ENCODE data around the gene TBC1D5. TPM values are rescaled to one million over a fixed set of nuclear protein-coding genes. Genes with fewer than 3 reads are reported as not detected.

Gene TBC1D5
- total and polyA plus RNA-seq, 2 of the 8 experiments (the other 6 are each of a cell fraction or from before 2014, with no cell fraction given): 11.0 to 22.9 TPM

- H3K36me3 ChIP-seq (ENCODE audit: control insufficient read depth in 2 of 4, insufficient read depth in 4 of 4, low read length in 3 of 4): no peaks in the 10 kb centered on the region
- H3K56ac ChIP-seq (replicated peaks; ENCODE audit: insufficient read length, low read depth, low read length): no peak overlapping the region
- DNase-seq (ENCODE audit: low read depth in 1 of 2, low spot score in 2 of 2): no peak
- no peak overlapping the region for H3K4me2 ChIP-seq (ENCODE audit: insufficient read depth in 1 of 2, low read depth in 2 of 2, low read length in 2 of 2)
- H2AK5ac ChIP-seq (ENCODE audit: low read depth, low read length): no peak overlapping the region
- H2BK20ac ChIP-seq (ENCODE audit: low read length): no peak overlapping the region
- H3K4me1 ChIP-seq (replicated peaks in 1 of 4; ENCODE audit: control insufficient read depth in 3 of 4, insufficient read depth in 4 of 4, low read length in 3 of 4): no peaks in the 10 kb centered on the region
- no peak overlapping the region for H3K14ac ChIP-seq (ENCODE audit: insufficient read length)
- no peaks in the 10 kb centered on the region for H3K23me2 ChIP-seq (ENCODE audit: low read depth, low read length)
- H2BK15ac ChIP-seq (ENCODE audit: low read length): no peak overlapping the region
- FAIRE-seq: no peak
- no peak overlapping the region for H4K8ac ChIP-seq (ENCODE audit: extremely low read depth, insufficient read depth, low read length)
- H2BK12ac ChIP-seq (ENCODE audit: low read depth, low read length): no peak overlapping the region
- no peaks in the 10 kb centered on the region for H3K79me1 ChIP-seq (ENCODE audit: low read depth, low read length)
- H3K9ac ChIP-seq (replicated peaks in 1 of 4; ENCODE audit: extremely low read depth in 1 of 4, low read depth in 3 of 4, low read length in 3 of 4): no peak overlapping the region
- 86% methylated on average over 2 of the region's 2 CpGs; no CpG with 5 or more reads in 1 of the 2 experiments for WGBS, 2 experiments (ENCODE audit: extremely low coverage in 1 of 2, insufficient coverage in 1 of 2, insufficient read length in 1 of 2, insufficient replicate concordance in 2 of 2, low coverage in 1 of 2, low lambda C conversion rate in 2 of 2, missing lambda C conversion rate in 1 of 2)
- H3K4me3 ChIP-seq (ENCODE audit: extremely low read depth in 1 of 4, insufficient read depth in 2 of 4, low read depth in 3 of 4, low read length in 4 of 4): no peak overlapping the region
- no peak overlapping the region for H4K91ac ChIP-seq (replicated peaks; ENCODE audit: insufficient read length, low read length)
- H4K20me1 ChIP-seq (replicated peaks in 1 of 2; ENCODE audit: control insufficient read depth in 1 of 2, insufficient read depth in 2 of 2, low read length in 2 of 2): no peaks in the 10 kb centered on the region
- H3K18ac ChIP-seq (ENCODE audit: extremely low read depth, low read length): no peak overlapping the region
- H2AFZ ChIP-seq (ENCODE audit: low read length): no peak overlapping the region
- POLR2A ChIA-PET (ENCODE audit: partially characterized antibody): no interaction called here
- H3K23ac ChIP-seq (ENCODE audit: insufficient read length): no peak overlapping the region
- CTCF ChIA-PET (ENCODE audit: partially characterized antibody): no interaction called here
- no peak overlapping the region for H2BK5ac ChIP-seq (ENCODE audit: low read depth, low read length)
- no peaks in the 10 kb centered on the region for H3K27me3 ChIP-seq (replicated peaks in 1 of 4; ENCODE audit: control insufficient read depth in 3 of 4, extremely low read depth in 1 of 4, insufficient read depth in 3 of 4, low read length in 3 of 4)
- no peak overlapping the region for H3K27ac ChIP-seq (ENCODE audit: low read depth, low read length)
- H3K4ac ChIP-seq (replicated peaks; ENCODE audit: insufficient read length, low read depth, low read length): no peak overlapping the region
- no peak overlapping the region for H4K5ac ChIP-seq (ENCODE audit: insufficient read length, low read depth, low read length)
- H3K9me3 ChIP-seq (ENCODE audit: insufficient read depth in 2 of 2, low read depth in 1 of 2, low read length in 1 of 2): no peaks in the 10 kb centered on the region; a peak in 1 of 4 replicates
- H2BK120ac ChIP-seq (replicated peaks; ENCODE audit: low read depth, low read length): no peak overlapping the region
- H3K79me2 ChIP-seq (ENCODE audit: control insufficient read depth in 1 of 2, insufficient read depth in 2 of 2, low read length in 2 of 2): no peaks in the 10 kb centered on the region
- TF ChIP-seq TBP (IDR thresholded peaks at IDR 0.05; ENCODE audit: low read depth, low read length) (no peak), ASH2L (IDR thresholded peaks at IDR 0.05; ENCODE audit: low read length) (no peak), CHD1 (IDR thresholded peaks at IDR 0.05; ENCODE audit: low read depth, low read length) (no peak), CHD2 (IDR thresholded peaks at IDR 0.05; ENCODE audit: low read length) (no peak), USF2 (IDR thresholded peaks at IDR 0.05; ENCODE audit: low read length) (no peak), NRF1 (IDR thresholded peaks at IDR 0.05; ENCODE audit: low read depth, low read length) (no peak), TAF7 (optimal IDR thresholded peaks at IDR 0.05; ENCODE audit: borderline replicate concordance, low read depth, low read length) (no peak), NANOG (IDR thresholded peaks at IDR 0.05; ENCODE audit: insufficient read depth, low read depth, low read length, poor library complexity, severe bottlenecking) (no peak), FOSL1 (IDR thresholded peaks at IDR 0.05; ENCODE audit: insufficient read depth, low read depth, low read length) (no peak), TEAD4 (IDR thresholded peaks at IDR 0.05; ENCODE audit: low read depth, low read length) (no peak), CBX8 (IDR thresholded peaks at IDR 0.05; ENCODE audit: borderline replicate concordance, low read depth, low read length) (no peak), KDM5A (IDR thresholded peaks at IDR 0.05; ENCODE audit: low read length) (no peak), CREB1 (IDR thresholded peaks at IDR 0.05) (no peak), BCL11A (IDR thresholded peaks at IDR 0.05; ENCODE audit: low read depth in 2 of 2, low read length in 2 of 2) (no peak)
These were observed 616.5 kb downstream of the TBC1D5 start for GRCh38 chr3:17125738-17126442.
